Measurements from ENCODE around the gene PRKCE.

PRKCE gene

GRCh38 chr2:46098621-46099062 lies 447.2 kb downstream of the PRKCE start:
- no peak for DNase-seq

DNA sequence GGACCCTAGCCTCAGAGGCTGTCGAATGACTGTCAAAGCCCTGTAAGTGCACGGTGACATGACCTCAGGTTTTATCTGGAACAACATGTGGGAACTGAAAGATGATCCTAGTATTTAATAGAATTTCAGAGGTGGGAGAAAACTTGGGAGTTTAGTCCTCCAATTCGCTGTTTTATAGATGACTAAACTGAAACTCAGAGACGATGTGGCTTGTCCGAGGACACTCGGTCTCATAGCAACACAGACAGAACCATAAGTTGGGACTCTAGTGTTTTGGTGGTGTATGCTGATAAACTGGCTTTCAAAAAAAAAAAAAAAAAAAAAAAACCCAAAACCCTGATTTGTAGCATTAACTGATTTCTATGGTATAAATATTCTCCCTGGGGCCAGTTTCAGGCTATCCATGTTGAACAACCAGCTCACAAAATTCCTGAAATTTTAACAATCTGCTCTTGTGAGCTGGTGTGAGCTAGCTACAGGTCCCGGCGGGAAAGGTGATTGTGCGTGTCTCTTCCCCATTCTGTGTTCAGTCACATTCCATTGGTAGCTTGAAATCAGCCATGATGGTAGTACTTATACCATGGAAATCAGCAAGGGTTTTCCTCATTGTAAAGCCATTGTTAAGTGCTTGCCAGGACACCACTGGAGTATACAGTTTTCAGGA lies 450.2 kb downstream of the PRKCE start:
- no peak for DNase-seq

GRCh38 chr2:46106690-46107089 lies 455.2 kb downstream of the PRKCE start:
- DNase-seq, result no peak

DNA sequence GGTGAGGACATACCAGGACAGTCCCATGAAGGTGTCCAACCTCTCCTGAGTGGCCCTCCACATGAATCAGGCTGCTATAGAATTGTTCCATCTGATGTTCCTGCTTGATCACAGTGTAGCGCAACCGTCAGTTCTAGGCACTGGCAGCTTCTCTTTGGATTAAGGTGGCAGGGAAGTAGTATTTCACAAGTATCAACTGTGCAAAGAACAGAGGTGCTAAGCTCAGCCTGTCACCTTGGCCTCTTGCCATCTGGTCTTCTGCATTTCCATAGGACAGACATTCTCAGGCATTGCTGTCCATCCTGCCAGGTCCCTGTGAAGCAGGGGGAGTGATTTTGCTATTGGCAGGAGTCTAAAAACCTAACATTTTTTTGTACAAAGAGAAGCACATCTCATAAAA lies 463.5 kb downstream of the PRKCE start:
- DNase-seq, result no peak

- no peak for DNase-seq
Observed at GRCh38 chr2:46116150-46116549, 464.7 kb downstream of the PRKCE start.

DNA sequence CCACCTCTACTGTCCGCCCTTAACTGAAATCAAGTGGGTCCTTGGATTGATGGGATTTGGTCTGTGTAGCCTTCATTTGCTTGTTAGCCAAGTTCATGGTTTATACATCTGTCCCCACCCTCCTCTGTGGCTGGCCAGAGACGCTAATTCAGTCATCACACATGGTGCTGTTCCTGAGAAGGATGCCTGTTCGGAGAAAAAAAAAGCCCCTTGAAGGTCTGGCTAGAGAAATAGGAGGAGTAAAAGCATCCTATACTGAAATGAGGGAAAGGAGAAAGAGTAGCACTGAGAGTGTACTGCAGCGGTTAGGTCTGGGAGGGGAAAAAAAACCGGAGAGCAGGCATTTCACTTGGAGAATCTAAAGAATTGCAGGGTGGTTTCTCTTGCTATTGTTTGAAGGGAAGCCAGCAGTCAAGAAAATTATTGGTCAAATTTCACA lies 465.1 kb downstream of the PRKCE start:
- no peak for DNase-seq

GRCh38 chr2:46117379-46117778 lies 465.9 kb downstream of the PRKCE start:
- no peak for DNase-seq

DNA sequence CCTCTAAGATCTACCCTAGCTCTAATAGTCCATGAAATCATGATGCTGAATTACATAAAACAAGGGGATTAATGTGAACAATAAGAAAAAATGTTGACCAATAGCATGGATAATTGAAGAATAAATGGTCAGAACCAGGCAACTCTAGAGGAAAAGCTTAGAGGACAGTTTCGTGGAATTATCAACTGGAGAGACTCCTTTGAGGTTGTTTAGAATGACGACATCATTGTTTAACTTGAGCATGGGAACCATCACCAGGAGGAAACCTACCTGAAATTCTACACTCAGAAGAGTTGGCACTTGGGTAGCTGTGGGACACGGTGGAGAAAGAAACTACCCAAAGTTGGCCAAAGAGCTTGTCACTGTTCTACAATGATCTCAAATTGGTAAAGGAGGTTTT lies 466.5 kb downstream of the PRKCE start:
- DNase-seq, result no peak

GRCh38 chr2:46118656-46119371 lies 467.3 kb downstream of the PRKCE start:
- DNase-seq, result no peak

DNA sequence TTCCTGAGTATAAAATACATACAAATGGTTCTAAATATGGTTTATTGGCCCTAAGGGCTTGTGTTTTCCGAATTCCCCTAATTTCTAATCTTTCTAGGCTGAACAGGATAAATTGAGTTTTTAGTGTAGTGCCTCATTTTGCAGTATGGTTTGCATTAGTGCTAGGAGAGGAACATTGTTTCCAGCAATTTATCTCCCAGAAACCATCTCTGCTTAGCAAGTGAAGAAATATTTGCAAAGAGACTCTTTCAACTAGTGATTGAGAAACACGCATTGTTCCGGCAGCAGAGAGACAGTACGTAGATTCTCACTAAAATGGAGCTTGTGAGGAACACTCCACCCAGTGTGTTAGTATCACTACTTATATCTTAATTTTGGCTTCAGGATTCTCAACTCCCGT lies 468.0 kb downstream of the PRKCE start:
- no peak for DNase-seq

- no peak for DNase-seq
Observed at GRCh38 chr2:46120792-46121555, 469.5 kb downstream of the PRKCE start.

- DNase-seq, result no peak
Observed at GRCh38 chr2:46122318-46122976, 471.0 kb downstream of the PRKCE start.

DNA sequence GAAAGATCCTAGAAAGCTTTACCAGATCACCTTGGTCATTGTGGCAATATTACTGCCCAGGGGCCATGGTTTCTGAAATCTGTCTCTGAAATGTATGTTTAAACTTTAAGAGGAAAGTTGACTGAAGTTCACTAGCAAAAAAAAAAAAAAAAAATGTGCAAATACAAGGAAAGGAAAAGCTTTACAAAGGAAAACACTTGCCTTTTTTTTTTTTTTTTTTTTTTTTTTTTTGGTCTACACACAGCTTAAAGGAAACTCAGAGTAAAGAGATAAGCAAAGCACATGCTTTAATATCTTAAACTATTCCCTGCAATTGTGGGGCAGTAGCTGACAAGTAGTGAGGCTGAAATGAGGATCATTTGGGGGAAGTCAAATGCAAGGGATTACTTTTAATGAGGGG lies 471.5 kb downstream of the PRKCE start:
- DNase-seq, result no peak

DNA sequence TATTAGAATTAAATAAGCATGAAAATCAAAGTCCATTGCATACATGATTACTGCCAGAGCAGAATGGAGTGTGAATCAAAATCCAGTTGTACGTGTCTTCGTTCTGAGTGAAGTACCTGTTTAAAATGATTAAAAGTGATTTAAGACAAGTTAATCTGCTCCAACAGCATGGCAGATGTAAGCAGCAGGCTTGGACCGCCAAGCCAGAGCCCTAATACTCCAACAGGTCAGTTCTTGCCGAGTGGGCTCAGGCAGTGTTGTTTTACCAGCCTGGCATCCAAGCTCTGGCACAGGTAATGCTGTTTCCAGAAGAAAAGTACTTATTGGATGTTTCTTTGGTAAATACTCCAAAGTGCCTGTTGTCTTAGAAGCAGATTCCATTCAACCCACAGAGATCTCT lies 474.3 kb downstream of the PRKCE start:
- DNase-seq, result no peak

- DNase-seq, result no peak
Observed at GRCh38 chr2:46126571-46126970, 475.1 kb downstream of the PRKCE start.

- DNase-seq, result no peak
Observed at GRCh38 chr2:46127176-46127575, 475.7 kb downstream of the PRKCE start.

DNA sequence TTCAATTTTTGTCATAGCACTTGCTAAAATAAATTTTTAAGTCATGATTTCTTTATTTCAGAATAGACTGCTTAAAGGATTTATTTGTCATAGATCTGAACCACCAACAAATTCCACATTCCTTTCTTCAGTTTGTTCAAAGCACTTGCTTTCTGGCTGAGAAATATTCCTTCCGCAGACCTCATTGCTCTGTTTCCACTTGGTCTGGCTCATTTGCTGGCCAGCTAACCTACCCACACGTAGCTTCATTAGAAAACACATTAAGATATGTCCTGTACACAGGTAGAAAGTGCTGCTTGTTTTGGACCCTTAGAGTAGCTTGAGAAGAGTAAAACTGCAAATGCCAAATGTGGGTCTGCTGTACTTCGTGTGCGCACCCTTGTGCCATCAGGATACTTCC lies 479.0 kb downstream of the PRKCE start:
- DNase-seq, result no peak

DNA sequence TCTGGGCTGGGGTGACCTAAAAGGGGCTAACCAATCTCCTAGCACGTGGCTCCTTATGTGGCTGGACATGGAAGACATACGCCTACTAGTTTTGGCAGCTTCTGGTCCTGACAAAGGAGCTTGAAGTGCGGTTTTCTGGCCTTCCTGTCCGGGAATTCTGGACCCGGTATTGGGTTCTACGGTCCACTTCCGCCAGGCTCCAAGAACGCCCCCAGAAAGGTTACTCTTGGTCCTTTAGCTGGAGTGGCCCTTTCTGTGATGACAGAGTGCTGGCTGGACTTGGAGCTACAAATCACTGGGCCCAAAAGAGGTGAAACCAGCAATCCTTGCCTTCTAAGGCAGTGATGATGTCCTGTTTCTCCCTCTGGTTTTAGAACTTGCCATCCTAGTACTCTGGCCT lies 481.5 kb downstream of the PRKCE start:
- no peak for DNase-seq

DNA sequence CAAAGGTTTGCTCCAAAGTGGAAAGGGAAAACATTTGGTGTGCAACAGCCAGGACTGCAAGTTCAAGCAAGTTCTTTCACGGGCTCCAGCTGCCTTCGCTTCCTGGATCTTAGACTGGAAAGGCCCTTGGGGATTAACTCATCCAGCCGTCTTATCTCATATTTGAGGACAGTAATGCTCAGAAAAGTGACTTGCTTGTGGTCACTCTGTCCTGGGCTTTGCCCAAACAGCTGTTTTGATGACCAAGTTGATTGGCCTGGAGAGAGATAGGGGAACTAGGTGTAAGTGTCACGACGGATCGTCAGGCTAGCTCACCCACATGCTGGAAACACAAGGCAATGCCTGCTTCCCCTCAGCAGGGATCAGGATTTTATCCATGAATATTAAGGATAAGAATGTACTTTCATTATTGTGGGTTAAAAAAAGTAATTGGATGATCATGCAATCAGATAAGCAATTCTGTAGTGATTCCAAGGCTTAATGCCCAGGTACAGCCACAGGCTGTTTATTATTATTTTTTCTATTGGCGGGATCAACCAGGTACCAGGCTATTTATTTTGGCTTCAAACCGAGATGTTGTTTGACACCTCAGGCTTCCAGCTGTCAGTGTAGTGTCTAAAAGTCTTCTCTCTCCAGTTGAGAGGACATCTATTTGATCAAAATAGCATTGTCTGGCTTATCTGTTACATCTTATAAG lies 483.2 kb downstream of the PRKCE start:
- no peak for DNase-seq

DNA sequence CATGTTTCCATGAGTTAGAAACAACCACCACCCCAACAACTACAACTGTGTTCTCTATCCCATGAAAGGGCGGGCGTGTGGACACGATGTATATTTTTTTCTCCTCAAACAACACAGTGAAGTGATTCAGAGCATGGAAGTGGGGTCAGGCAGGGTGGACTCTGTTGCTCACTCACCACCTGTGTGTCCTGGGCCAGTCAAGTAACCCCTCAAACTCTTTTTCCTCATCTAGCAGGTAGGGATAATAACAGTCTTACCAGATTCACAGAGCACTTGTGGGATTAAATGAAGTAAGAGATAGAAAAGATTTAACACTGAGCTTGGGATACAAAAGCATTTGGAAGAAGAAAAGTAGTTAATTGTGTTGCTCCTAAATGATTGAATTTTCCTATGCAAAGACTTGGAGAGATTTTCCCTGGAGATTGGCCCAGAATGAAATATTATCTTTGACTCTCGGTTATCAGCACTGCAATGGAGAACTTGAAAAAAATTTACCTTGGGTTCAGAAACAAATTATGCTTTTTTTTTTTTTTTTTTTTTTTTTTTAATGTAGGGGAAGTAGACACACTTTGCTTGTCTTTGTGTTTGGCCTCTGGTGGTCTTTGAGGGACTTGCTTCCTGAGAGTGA lies 483.9 kb downstream of the PRKCE start:
- DNase-seq, result no peak

DNA sequence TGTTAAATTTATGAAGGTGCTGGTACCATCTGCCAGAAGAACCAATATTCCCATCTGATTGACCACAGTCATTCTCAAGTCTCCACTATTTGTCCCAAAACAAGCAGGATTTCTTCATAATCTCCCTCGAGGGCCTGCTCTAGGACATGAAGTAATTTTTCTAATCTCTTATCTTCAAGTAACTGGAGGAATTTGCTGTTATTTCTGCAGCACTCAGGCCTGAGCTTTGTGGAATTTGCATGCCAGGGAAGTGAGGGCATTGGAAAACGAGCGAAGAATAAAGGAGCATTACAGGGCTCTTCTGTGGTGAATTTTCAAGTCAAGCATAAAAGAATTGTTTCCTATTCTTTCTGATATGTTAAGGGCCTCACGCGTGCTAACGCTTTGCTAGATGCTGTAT lies 484.5 kb downstream of the PRKCE start:
- DNase-seq, result no peak

DNA sequence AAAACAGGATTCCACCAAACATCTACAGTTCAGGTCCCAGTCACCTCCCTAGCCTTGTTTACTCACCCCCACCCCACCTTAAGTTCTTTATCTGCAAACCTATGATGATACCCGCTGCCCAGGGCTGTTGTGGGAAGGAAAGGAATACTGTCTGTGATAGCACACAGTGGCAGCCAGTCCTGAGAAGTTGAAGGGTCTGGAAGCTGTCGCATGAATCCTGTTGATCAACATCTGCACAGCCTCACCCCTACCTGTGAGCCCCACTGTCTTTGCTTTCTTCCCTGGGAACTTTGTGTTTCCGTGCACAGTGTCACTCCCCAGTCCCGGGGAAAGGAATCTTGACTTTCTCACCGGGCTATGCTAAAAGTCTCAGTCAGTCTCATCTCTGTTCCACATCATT lies 485.0 kb downstream of the PRKCE start:
- no peak for DNase-seq

Data from SHP77 treated with DMSO at 0.1 percent for 48 hours (cell line).